Stomach (tissue), 9 donors: ENCODE results near the gene OTOG. TPM values are rescaled to one million over a fixed set of nuclear protein-coding genes. Genes with fewer than 3 reads are reported as not detected.

Source experiments
- DNase-seq, 2 donors: peaks; one replicate each; pipeline versions ENCODE4 v3.0.0 to v3.0.0-alpha.2; 2013 to 2019
- H3K27ac ChIP-seq, 5 donors: fragments of 200-600 bp in 4 of 5; sonication (generic) in 4 of 5; one replicate each; pipeline ENCODE4 v1.5.1; 2013 to 2019; ENCODE audit warnings: mild to moderate bottlenecking in 1 of 5, moderate library complexity in 1 of 5
- H3K27me3 ChIP-seq, 3 donors: fragments of 200-600 bp; sonication (generic); one replicate each; pipeline ENCODE4 v1.5.1; 2017 to 2019; ENCODE audit warnings: mixed run types in 1 of 3
- H3K36me3 ChIP-seq, 4 donors: fragments of 200-600 bp; sonication (generic); 1 replicate in 3 of 4; 2 replicates in 1 of 4; pipeline ENCODE4 v1.5.1; 2016 to 2019
- H3K4me1 ChIP-seq, 4 donors: fragments of 200-600 bp; sonication (generic); one replicate each; pipeline ENCODE4 v1.5.1; 2016 to 2019
- H3K4me3 ChIP-seq, 4 donors: fragments of 200-600 bp; sonication (generic) in 3 of 4; one replicate each; pipeline ENCODE4 v1.5.1; 2016 to 2019; ENCODE audit warnings: mild to moderate bottlenecking in 1 of 4
- H3K9me3 ChIP-seq, 4 donors: fragments of 200-600 bp; sonication (generic); one replicate each; pipeline ENCODE4 v1.5.1; 2016 to 2019
- EP300 ChIP-seq: sonication (generic); formaldehyde crosslinking; IDR thresholded peaks from one replicate; pipeline ENCODE4 v1.6.1; 2017; ENCODE audit warnings: antibody characterized with exemption
- POLR2A ChIP-seq, 4 donors: fragments of 450-650 bp; IDR thresholded peaks; one replicate each; pipeline ENCODE4 v1.6.1; 2016; ENCODE audit warnings: antibody characterized with exemption in 4 of 4, control low read depth in 2 of 4, mild to moderate bottlenecking in 1 of 4, moderate library complexity in 1 of 4
- POLR2AphosphoS5 ChIP-seq, 3 donors: sonication (generic); formaldehyde crosslinking; IDR thresholded peaks; one replicate each; pipeline ENCODE4 v1.6.1; 2016; ENCODE audit warnings: antibody characterized with exemption in 3 of 3
- WGBS, 5 donors: extraction: QIAGEN DNeasy Blood & Tissue Kit in 3 of 5; methylation state at CpG; one replicate each; pipeline versions ENCODE4 v1.1.5 to v1.1.7; 2013 to 2018; 5-methylcytosine and 5-hydroxymethylcytosine counted together
- intact Hi-C: fragments of 100-400 bp; cut with DNase I; formaldehyde crosslinking; loops from one replicate; pipeline ENCODE4 v1.15.1; 2023; ENCODE audit warnings: low total_unique reads
- polyA plus RNA-seq, 3 donors: library from polyadenylated mRNA; stranded (reverse); fragments of 200-250 nt; gene quantifications; one replicate each; pipeline ENCODE4 v1.2.3, GENCODE V29; 2013
- total RNA-seq, 5 donors: library from RNA; depleted of rRNA; stranded (reverse); fragments of >200 nt; gene quantifications; one replicate each; pipeline versions ENCODE4 v1.1.0 to v1.2.3, GENCODE V29; 2014 to 2016
- TF ChIP-seq, protein P1 (sequence below), 7 experiments: fragments of 450-650 bp in 4 of 7; fragments of 200-600 bp in 3 of 7; sonication (generic) in 3 of 7; IDR thresholded peaks; one replicate each; pipeline ENCODE4 v1.5.1; 2016 to 2019; ENCODE audit warnings: antibody characterized with exemption in 7 of 7, control low read depth in 2 of 7, mild to moderate bottlenecking in 1 of 7
- donor health status: healthy with polysubstance abuse.
- donor health status: Bipolar disorder and iron deficiency.
- donor health status: healthy.

The OTOG gene
- total and polyA plus RNA-seq, 8 donors: not detected

GRCh38 chr11:17568944-17569343, 21.9 kb downstream of the OTOG start:
- Histone ChIP-seq H3K9me3 (no peaks in the 10 kb centered on the region), H3K4me3 (no peak overlapping the region), H3K36me3 (no peaks in the 10 kb centered on the region), H3K27ac (no peak overlapping the region), H3K27me3 (peaks cover 0 to 9% (median 0%) of the 10 kb centered on the region in 3 donors), H3K4me1 (no peaks in the 10 kb centered on the region)
- no peak for TF ChIP-seq POLR2AphosphoS5 (IDR thresholded peaks at IDR 0.05)
- TF ChIP-seq EP300: no peak
- TF ChIP-seq, protein P1, sequence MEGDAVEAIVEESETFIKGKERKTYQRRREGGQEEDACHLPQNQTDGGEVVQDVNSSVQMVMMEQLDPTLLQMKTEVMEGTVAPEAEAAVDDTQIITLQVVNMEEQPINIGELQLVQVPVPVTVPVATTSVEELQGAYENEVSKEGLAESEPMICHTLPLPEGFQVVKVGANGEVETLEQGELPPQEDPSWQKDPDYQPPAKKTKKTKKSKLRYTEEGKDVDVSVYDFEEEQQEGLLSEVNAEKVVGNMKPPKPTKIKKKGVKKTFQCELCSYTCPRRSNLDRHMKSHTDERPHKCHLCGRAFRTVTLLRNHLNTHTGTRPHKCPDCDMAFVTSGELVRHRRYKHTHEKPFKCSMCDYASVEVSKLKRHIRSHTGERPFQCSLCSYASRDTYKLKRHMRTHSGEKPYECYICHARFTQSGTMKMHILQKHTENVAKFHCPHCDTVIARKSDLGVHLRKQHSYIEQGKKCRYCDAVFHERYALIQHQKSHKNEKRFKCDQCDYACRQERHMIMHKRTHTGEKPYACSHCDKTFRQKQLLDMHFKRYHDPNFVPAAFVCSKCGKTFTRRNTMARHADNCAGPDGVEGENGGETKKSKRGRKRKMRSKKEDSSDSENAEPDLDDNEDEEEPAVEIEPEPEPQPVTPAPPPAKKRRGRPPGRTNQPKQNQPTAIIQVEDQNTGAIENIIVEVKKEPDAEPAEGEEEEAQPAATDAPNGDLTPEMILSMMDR (IDR thresholded peaks at IDR 0.05): no peak
- no peak for TF ChIP-seq POLR2A (IDR thresholded peaks at IDR 0.05)
- WGBS, 5 donors: 72 to 85% (median 78%) methylated on average over 4 of the region's 4 CpGs
- DNase-seq: no peak
- intact Hi-C loops: no loop called here

DNA sequence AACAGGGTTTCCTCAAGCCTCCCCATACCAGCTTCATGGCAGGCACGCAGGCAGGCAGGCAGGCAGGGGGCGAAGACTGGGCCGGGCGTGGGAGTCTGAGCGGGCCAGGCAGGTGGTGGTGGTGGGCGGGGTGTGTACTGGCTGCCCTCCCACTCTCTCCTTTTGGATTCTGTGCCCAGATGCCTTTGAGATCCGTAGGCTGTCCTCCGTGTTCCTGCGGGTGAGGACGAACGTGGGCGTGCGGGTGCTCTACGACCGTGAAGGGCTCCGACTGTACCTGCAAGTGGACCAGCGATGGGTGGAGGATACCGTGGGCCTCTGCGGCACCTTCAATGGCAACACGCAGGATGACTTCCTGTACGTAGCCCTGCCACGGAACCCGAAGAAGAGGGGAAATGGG, 23.0 kb downstream of the OTOG start:
- Histone ChIP-seq H3K4me1 (no peaks in the 10 kb centered on the region), H3K27me3 (peaks cover 0 to 20% (median 0%) of the 10 kb centered on the region in 3 donors), H3K9me3 (no peaks in the 10 kb centered on the region), H3K27ac (no peak overlapping the region), H3K36me3 (no peaks in the 10 kb centered on the region), H3K4me3 (no peak overlapping the region)
- TF ChIP-seq, protein P1 (IDR thresholded peaks at IDR 0.05): no peak
- TF ChIP-seq POLR2A (IDR thresholded peaks at IDR 0.05) (no peak), EP300 (no peak), POLR2AphosphoS5 (IDR thresholded peaks at IDR 0.05) (no peak)
- 81 to 88% (median 82%) methylated on average over 19 to 23 of the region's 23 CpGs for WGBS, 5 donors
- intact Hi-C loops: no loop called here
- DNase-seq: no peak

DNA sequence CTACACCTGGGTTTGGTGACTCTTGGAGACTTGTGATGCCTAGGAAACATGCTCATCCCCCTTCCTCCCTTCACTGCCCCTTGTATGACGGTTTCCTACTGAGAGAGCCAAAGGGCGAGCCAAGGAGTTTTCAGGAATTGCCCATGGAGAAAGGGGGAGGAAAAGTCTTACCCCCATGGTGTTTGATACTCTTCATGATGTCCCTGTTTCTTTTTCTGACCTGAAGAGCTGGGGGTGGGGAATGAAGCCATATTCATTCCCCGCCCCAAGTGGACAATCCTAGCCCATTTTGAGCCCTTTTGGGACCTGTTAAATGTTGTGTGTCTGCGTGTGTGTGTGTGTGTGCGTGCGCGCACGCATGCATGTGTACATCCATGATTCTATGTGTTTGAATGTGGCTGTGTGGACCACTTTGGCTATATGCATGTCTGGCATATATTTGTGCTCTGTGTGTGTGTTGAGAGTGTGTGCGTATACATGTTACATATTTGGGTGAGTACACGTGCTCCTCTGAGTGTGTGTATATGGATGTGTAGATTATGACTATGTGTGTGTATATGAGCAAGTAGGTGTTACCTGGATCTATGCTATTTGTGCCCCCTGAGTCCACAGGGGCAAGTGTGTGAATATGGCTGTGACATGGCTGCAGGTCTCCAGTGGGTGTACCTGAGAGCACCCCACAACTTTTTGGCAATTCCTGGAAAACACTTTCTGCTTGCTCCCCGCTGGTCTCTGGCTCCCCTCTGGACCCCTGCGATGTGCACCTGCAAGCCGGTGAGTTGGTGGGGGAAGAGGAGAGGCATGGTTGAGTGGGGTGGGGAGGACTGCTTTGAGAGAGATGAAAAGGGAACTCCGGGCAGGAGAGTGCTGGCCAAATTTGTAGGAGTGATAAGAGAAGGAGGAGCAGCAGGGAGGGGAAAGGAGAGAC, 24.6 kb downstream of the OTOG start:
- 75 to 84% (median 83%) methylated on average over 14 of the region's 14 CpGs for WGBS, 5 donors

GRCh38 chr11:17572359-17572690, 25.3 kb downstream of the OTOG start:
- no peaks in the 10 kb centered on the region for H3K9me3 ChIP-seq
- intact Hi-C loops: no loop called here
- no peaks in the 10 kb centered on the region for H3K36me3 ChIP-seq
- WGBS, 5 donors: 37 to 47% (median 43%) methylated on average over 3 of the region's 3 CpGs
- DNase-seq: peak in 1 of 2 donors; percentile 17
- peaks cover 0 to 23% (median 0%) of the 10 kb centered on the region in 3 donors for H3K27me3 ChIP-seq
- H3K4me3 ChIP-seq: no peak overlapping the region
- H3K27ac ChIP-seq: no peak overlapping the region
- H3K4me1 ChIP-seq: no peaks in the 10 kb centered on the region
- TF ChIP-seq EP300: no peak
- TF ChIP-seq, protein P1 (IDR thresholded peaks at IDR 0.05): no peak

More for the DNA sequence above, 24.6 kb downstream of the OTOG start:
- peak in 1 of 2 donors; percentile 7 for DNase-seq
- Histone ChIP-seq H3K27ac (no peak overlapping the region), H3K9me3 (no peaks in the 10 kb centered on the region), H3K36me3 (no peaks in the 10 kb centered on the region), H3K4me3 (no peak overlapping the region), H3K4me1 (no peaks in the 10 kb centered on the region), H3K27me3 (peaks cover 0 to 23% (median 0%) of the 10 kb centered on the region in 3 donors)
- intact Hi-C loops: no loop called here
- TF ChIP-seq EP300: no peak
